ENCODE measurements around the gene EFHC1.

- no peak for TF ChIP-seq POLR2A (IDR thresholded peaks at IDR 0.05; ENCODE audit: low read depth, low read length)
- no peak for TF ChIP-seq POLR2AphosphoS5 (IDR thresholded peaks at IDR 0.05; ENCODE audit: low read depth, low read length)
- no peak for TF ChIP-seq TAF1 (IDR thresholded peaks at IDR 0.05; ENCODE audit: borderline replicate concordance, low read depth, low read length)
Observed at GRCh38 chr6:52385074-52385473, 35.1 kb upstream of the EFHC1 start.

Data from GM12892 (cell line).